T-helper 2 cell treated with Interferon-gamma antibody and Interleukin-4, amounts not matched to agents 100 ng/mL and 5 ng/mL, for 36 hours (primary cell): ENCODE results near the gene BTG4. TPM values are rescaled to one million over a fixed set of nuclear protein-coding genes. Genes with fewer than 3 reads are reported as not detected.

Experiments
- intact Hi-C: fragments of 100-400 bp; cut with micrococcal nuclease; formaldehyde crosslinking; loops from one replicate; pipeline ENCODE4 v1.15.1; 2023
- total RNA-seq: library from RNA; stranded (reverse); gene quantifications from 2 replicates; pipeline ENCODE4 v1.2.3, GENCODE V29; 2022

The BTG4 gene
- total RNA-seq, 1 donor from 2014 or later: not detected

DNA sequence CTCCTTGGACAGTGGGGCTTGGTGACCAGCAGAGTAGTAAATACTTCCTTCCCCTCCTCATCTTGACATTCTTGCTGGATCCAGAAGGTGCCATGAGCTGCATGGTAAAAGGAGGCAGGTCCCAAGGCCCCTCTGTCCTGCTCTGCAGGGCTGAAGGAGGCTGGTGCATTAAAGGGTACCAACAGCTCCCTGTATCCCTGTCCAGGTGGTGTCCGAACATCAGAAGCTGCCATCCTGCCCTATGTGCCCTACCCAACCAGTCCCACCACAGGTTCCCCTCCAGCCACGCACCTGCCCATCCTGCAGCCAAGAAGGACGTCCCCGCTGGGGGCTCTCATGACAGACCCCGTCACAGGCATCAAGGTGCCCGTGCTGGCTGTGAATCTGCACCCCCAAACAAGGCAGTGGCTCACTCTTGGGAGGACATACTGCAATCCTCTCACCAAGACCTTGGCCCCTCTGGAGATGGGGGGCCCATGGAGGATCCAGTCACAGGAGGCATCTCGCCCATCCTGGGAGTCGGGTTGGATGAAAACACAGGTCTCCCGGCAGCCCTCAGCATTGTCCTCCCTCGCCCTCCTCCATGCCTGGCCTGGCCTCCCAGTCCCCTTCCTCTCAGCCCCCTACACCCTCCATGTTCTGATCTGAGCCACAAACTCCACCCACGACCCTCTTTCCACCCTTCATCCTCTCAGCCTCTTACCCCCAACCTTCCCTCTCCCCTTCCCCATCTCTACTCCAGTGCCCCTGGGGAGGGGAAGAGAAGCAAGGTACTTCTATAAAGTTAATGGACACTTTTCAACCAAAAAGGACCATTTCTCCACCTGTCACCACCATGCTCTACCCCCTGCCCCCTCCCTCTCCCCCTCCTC is 55.1 kb downstream of the BTG4 start:
- intact Hi-C loops: loop anchor here (10.0 kb wide), 1 partner anchor 78 kb away; no protein-coding TSS in a partner anchor

DNA sequence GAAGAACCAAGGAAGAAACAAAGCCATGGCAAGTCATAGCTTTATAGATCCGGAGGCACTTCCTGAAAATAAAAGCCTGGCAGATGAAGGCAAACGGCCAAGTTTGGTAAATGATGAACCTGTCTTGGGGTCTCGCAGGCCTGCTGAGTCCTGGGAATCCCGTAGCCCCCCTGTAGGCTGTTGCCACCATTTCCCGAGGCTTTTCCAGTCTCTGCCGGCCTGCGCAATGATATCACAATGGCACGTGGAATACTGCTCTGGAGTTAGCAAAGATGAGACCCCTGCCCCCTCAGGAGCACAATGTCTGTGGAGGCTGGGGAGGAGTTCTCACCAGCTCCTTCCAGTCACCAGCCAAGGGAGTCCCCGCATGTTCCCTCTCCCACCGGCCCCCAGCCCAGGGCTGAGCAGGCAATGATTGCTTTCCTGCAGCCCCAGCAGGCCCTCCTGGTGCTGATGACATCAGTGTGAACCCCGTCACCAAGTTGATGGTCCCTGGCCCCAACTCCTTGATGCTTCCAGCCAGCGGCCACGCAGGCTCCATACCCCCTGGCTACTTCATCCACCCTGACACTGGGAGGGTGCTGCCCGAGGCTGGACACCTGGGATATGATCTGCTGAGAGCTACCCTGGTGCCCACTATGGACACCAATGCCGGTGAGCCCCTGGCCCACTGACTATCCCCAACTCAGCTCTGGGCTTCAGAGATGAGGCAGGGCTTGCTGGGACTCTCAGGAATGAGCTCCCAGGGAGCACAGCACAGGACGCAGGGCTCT is 55.9 kb downstream of the BTG4 start:
- intact Hi-C loops: loop anchor here (10.0 kb wide), 1 partner anchor 79 kb away; no protein-coding TSS in a partner anchor

DNA sequence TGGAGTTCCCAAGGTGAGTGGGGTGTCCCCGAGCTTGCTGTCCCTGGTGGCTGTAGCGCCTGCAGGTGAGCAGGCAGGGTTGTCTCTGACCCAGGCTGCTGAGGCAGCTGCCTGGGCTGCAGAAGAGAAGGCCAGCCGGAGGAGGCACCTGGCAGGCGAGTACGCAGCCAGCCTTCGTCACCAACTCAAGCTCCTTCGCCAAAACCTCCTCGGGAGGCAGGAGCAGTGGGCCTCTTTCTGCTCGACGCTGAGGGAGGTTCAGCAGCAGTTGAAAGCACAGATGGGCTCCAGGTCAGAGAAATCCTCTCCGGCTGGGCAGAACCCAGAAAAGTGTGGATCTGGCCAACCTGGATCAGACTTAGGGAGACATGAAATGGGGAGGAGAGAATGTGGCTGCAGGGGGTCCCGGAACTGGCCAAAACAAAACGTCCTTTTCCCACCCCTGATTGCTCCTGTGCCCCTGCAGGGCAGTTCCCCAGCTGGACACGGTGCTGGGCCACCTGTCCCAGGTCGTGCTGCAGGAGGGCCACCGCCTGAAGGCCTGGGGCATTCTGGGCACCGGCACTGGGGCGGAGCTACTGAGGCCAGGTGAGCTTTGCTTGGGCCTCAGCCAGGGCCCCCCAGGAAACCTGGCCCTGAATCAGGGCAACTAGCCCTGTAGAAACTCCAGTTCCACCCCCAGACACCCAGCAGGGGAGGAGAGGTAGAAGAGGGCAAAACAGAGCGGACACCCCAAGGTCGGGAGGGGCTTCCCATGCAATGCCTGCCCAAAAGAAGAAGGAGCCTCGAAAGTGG is 56.7 kb downstream of the BTG4 start:
- intact Hi-C loops: loop anchor here (10.0 kb wide), 1 partner anchor 79 kb away; no protein-coding TSS in a partner anchor

DNA sequence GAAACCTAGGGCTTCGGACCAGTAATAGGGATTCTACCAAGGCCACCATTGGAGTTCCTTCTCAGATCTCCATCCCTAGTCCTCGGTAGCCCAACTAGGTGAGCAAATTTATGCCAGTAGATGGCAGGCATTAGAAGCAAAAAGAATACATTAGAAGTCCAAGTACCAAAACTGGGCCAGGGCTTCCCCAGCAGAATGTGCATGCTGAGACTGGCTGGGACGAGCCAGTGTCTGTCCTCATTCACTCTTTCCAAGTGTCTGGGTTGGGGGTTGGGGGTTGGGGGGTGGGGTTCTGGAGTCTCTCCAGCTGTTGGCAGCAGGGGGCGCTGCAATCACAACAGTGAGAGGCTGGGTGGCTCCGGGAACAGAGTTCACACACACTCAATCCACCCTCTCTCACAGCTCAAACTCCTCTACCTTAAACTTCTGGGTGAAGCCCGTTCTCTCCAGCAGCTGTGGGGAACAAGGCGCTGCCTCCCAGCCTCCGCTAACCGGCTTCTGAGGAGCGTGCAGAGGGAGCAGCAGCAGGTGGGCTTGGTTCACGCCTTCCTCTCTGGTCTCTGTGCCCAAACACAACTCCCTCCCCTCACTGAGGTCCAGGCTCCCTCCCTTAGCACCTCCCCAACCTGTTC is 57.5 kb downstream of the BTG4 start:
- intact Hi-C loops: loop anchor here (5.0 to 10.0 kb wide), 2 partner anchors 80 to 323 kb away; no protein-coding TSS in a partner anchor

DNA sequence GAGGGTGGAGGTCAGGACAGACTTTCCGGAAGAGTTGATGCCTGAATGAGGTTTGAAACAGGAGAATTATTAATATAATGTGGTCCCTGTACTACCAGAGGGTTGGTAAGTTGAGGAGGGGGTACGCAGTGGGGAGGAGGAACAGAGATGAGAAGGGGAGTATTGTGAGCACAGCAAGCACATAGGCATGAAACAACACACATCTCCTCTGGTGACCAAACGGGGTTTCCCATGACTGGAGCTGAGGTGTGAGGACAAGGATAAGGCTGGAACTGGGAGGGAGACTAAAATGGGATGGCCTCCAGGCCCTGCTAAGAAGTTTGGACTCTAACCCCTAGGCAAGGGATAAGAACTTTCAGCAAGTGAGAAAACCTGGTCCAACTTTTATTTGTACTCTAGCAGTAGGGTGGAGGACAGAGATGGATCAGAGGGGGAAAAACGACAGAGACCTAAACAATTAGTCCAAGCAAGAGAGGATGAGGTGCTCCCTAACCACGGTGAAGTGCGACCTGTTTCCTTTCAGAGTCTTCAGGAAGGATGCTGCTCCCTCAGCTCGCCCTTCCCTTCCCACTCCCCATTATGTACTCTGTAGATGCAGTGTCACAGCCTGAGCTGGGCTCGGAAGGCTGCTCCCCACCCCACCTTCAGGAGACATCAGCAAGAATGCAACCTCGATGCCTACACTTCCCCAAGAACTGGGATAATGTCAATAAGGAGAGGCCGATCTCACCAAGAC is 59.2 kb downstream of the BTG4 start:
- intact Hi-C loops: loop anchor here (5.0 to 10.0 kb wide), 2 partner anchors 82 to 324 kb away; no protein-coding TSS in a partner anchor

DNA sequence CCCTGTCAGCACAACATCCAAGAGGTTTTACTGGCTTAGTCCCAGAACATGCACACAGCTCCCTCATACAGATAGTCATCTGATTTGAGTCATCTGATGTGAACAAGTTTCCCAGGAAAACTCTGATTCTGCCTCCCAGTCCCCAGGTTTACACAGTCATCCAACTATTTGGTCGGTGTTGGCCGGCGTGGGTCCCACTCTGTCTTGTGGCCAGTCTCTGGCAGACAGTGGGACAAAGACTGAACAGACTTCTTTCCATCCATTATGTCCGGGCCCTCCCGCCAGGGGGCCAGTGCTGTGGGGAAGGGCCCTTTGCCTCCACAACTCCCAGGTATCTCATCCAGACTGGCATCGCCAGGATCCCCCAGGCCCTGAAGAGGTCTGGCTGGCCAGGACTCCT is 60.0 kb downstream of the BTG4 start:
- intact Hi-C loops: loop anchor here (5.0 to 10.0 kb wide), 2 partner anchors 83 to 325 kb away; no protein-coding TSS in a partner anchor

DNA sequence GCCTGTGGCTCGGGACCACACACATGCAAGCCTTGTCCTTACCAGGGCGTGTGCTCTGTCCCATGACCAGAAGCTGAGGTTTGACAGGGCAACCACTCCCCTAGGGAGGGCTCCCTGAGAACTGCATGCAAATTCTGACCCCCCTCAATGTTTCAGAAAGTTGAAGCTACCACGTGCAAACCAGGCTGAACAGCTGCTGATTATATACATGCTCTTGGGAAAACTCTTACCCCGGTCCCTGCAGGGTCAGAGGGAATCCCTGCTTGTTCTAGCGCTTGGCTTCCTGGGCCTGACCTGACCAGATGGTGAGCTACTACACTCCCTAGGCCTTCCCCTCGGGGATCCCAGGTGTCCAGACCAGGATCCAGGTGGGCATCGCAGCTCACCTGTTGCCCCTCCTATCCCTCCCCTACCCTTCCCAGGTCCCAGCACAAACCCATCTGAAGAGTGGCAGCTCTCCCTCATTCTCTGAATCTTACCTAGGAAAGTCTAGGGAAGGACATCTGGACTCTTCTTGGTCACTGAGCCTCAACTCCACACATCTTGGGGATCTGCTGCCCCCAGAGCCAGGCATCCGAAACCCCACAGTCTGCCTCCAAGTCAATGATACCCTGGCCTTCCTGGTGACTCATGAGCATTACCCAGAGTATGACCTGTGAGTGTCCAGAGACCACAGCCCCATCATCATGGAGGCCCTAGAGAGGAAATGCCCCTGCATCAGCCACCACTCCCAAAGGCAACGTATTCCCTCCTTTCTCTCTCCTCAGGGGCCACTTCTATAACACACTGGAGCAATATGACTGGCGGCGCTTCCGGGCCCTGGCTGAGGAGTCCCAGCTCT is 61.5 kb downstream of the BTG4 start:
- intact Hi-C loops: loop anchor here (5.0 to 10.0 kb wide), 2 partner anchors 84 to 327 kb away; no protein-coding TSS in a partner anchor

DNA sequence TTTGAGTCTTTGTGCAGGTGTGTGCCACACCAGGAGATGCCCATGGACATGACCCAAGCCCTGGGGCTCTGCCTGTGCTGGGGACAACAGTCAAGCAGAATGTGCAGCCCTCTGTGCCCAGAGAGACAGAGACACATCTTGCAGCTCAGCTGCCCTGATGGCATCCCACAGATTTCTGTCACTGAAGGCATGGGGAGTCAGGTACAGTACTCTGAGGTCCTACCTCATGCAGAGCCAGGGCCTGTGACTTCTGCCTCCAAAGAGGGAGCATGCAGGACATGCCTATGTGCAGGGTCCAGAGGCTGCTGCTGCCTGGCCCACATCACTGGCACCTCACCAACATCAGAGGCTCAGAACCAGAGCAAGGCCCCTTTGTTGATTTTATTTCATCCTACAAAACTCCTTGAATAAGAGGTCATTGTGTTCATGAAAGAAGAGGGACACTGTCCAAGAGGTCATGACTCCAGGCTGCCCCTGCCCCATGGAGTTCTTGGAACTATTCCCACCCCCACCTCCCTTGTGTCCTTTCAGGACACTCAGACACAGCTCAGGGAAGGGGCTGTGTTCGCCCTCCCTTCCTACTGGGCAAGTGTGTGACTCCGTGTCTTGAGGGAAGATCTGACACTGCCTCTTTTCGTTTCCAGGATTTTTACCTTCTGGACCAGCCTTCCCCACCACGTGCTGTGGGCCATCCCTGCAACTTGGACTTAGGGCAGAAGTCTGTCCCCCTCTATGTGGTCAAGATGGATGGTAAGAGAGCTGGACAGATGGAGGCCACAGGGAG is 62.3 kb downstream of the BTG4 start:
- intact Hi-C loops: loop anchor here (5.0 to 10.0 kb wide), 3 partner anchors 85 to 1015 kb away; no protein-coding TSS in a partner anchor

DNA sequence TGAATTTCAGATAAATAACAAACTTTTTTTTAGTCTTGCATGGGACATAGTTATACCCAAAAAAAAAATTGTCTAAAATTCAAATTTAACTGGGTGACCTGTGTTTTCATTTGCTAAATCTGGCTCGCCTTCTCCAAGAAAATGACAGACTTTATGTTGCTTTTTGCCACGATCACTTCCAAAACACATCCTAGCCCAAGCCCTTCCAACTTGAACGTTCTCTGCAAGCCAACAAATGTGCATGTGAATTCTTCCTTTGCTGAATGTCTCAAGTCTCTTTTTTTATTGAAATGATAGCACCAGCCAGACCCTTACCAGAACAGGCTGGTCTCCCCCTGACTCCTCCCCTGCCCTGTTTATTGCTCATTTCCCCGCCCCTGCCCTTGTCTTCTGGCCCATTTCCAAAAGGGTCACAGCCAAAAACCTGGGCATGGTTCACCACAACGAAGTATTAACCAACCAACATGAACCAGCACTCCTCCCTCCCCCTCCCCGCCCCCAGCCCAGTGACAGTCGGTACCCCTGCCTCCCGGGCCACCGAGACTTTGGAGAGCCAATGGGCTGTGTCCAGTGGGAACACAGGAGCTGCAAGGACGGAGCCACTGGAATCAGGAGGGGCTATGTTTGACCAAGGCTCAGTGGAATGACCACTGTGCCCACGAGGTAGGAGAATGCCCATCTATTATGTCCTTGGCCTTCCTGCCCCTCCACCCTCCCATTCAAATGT is 63.2 kb downstream of the BTG4 start:
- intact Hi-C loops: loop anchor here (10.0 kb wide), 1 partner anchor 1014 kb away; no protein-coding TSS in a partner anchor

DNA sequence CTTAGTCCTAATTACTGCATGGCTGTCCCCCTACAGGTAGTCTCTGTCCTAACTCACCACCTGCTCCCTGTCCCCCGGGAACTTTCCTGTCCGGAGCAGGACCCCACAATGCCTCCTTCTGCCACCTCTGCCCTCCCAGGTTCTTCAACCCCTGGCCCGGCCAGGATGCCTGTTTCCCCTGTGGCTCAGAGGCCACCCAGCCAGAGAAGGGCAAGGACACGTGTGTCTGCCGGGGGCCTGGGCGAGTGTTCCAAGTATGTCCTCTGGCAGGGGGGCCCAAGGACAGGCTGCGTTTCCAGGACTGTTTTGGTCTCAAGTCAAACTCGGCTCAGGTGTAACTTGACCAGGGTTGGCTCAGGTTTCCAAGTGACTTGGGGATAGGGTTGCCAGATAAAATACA is 63.8 kb downstream of the BTG4 start:
- intact Hi-C loops: loop anchor here (10.0 kb wide), 1 partner anchor 1014 kb away; no protein-coding TSS in a partner anchor

DNA sequence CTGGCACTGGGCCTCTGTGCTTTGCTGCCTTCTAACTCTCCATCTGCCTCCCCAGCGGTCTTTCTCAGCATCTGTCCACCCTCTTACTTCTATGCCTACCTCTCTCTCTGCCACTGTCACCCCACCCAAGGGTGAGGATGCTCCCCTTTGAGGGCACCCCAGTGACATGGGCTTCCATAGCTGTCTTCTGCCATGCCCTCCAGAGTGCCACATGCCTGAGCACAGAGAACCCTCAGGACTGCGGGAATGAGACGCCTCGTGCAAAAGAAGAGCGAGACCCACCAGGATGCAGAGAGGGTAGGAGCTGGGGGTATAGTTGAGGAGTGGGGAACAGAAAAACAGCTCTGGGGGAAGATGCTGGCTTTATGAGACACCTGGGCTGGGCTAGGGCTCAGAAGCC is 64.3 kb downstream of the BTG4 start:
- intact Hi-C loops: loop anchor here (10.0 kb wide), 1 partner anchor 1013 kb away; no protein-coding TSS in a partner anchor

DNA sequence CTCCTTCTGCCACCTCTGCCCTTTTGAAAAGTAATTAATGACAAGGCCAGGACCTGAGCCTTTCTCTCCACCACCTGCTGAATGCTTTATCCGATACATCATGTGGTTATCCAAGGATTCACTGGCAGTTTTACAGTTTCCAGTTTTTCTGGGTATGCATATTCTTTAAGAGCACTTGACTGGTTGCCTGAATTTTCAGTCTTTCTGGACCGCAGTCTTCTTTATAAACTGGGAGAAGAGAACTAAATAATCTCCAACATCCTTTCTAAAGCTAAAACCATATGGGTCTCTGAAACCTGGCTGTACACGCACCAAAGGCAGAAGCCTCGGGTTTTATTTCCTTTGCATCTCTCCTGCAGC is 65.1 kb downstream of the BTG4 start:
- intact Hi-C loops: loop anchor here (10.0 kb wide), 1 partner anchor 1012 kb away; no protein-coding TSS in a partner anchor

DNA sequence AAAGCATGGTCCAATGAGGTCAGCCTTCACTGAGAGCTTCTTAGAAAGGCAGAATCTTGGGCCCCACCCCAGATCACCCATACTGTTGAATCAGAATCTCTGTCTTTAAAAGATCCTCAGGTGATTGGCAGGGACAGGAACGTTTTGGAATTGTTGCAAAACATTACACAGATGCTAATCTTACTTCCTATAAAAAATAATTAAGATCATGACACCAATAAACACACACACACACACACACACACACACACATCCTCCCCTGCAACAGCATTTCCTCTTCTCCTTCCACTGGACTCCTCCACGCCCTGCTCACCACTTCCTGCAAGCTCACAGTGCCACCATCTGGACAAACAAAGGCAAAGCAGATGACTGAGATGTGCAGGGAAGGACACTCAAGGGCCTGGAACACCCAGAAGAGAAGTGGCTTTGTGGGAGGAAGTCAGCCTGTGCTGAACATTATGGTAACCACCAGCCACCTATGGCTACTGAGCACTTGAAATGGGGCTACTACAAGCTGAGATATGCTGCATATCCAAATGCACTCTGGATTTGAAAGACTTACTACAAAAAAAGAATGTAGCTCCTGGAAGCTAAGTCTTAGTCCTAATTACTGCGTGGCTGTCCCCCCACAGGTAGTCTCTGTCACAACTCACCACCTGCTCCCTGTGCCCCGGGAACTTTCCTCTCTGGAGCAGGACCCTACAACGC is 65.6 kb downstream of the BTG4 start:
- intact Hi-C loops: loop anchor here (1.0 to 10.0 kb wide), 3 partner anchors 10 to 1012 kb away; no protein-coding TSS in a partner anchor

DNA sequence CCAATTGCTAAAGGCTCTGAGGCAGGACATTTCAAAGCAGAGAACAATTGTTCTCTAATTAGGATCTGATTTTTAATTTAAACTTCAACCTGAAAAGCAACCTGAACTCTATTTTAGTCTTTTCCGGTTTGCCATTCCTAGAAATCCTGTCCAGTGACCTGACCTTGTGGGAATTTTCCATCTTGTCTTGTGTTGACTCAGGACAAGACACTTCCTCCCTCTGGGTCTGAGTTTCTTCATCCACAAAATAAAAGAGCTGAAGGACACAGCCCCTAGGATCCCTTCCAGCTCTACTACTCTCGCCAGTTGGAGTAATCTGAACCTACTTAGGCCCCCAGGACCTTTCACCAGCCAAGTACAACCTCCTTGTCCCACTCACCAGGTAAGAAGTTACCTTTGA is 66.6 kb downstream of the BTG4 start:
- intact Hi-C loops: loop anchor here (10.0 kb wide), 1 partner anchor 1011 kb away; no protein-coding TSS in a partner anchor
